Measurements from ENCODE around the gene ADAMTSL3. TPM values are rescaled to one million over a fixed set of nuclear protein-coding genes. Genes with fewer than 3 reads are reported as not detected.

ADAMTSL3 gene
- polyA plus RNA-seq, 1 donor: 8.0 TPM

GRCh38 chr15:83716605-83717004 lies 62.7 kb downstream of the ADAMTSL3 start:
- Histone ChIP-seq H3K36me3 (ENCODE audit: control insufficient read depth, insufficient read depth, low read length) (no peaks in the 10 kb centered on the region), H3K9me3 (ENCODE audit: control insufficient read depth, low read depth, low read length) (no peaks in the 10 kb centered on the region), H3K4me1 (ENCODE audit: control insufficient read depth, insufficient read depth, low read length) (no peaks in the 10 kb centered on the region), H3K27ac (ENCODE audit: low read length) (no peak overlapping the region), H3K27me3 (ENCODE audit: control insufficient read depth, insufficient read depth, low read length) (no peaks in the 10 kb centered on the region), H3K4me3 (ENCODE audit: low read length) (no peak overlapping the region)
- DNase-seq: no peak
- 80% methylated on average over 1 of the region's 3 CpGs for WGBS (ENCODE audit: insufficient coverage, low lambda C conversion rate)

- Histone ChIP-seq H3K4me3 (ENCODE audit: low read length) (no peak overlapping the region), H3K4me1 (ENCODE audit: control insufficient read depth, insufficient read depth, low read length) (no peaks in the 10 kb centered on the region), H3K9me3 (ENCODE audit: control insufficient read depth, low read depth, low read length) (no peaks in the 10 kb centered on the region), H3K27me3 (ENCODE audit: control insufficient read depth, insufficient read depth, low read length) (no peaks in the 10 kb centered on the region), H3K36me3 (ENCODE audit: control insufficient read depth, insufficient read depth, low read length) (no peaks in the 10 kb centered on the region), H3K27ac (ENCODE audit: low read length) (no peak overlapping the region)
- no peak for DNase-seq
These were observed 63.1 kb downstream of the ADAMTSL3 start for GRCh38 chr15:83717010-83717409.

- Histone ChIP-seq H3K4me3 (ENCODE audit: low read length) (no peak overlapping the region), H3K4me1 (ENCODE audit: control insufficient read depth, insufficient read depth, low read length) (no peaks in the 10 kb centered on the region), H3K36me3 (ENCODE audit: control insufficient read depth, insufficient read depth, low read length) (no peaks in the 10 kb centered on the region), H3K27me3 (ENCODE audit: control insufficient read depth, insufficient read depth, low read length) (no peaks in the 10 kb centered on the region), H3K27ac (ENCODE audit: low read length) (no peak overlapping the region), H3K9me3 (ENCODE audit: control insufficient read depth, low read depth, low read length) (no peaks in the 10 kb centered on the region)
- DNase-seq: no peak
- WGBS (ENCODE audit: insufficient coverage, low lambda C conversion rate): no CpG with 5 or more reads among the region's 2 CpGs
These were observed 66.5 kb downstream of the ADAMTSL3 start for GRCh38 chr15:83720468-83720867.

- Histone ChIP-seq H3K4me3 (ENCODE audit: low read length) (no peak overlapping the region), H3K9me3 (ENCODE audit: control insufficient read depth, low read depth, low read length) (no peaks in the 10 kb centered on the region), H3K27me3 (ENCODE audit: control insufficient read depth, insufficient read depth, low read length) (no peaks in the 10 kb centered on the region), H3K4me1 (ENCODE audit: control insufficient read depth, insufficient read depth, low read length) (no peaks in the 10 kb centered on the region), H3K27ac (ENCODE audit: low read length) (no peak overlapping the region), H3K36me3 (ENCODE audit: control insufficient read depth, insufficient read depth, low read length) (no peaks in the 10 kb centered on the region)
- no peak for DNase-seq
These were observed 67.1 kb downstream of the ADAMTSL3 start for GRCh38 chr15:83721031-83721430.

GRCh38 chr15:83721981-83722380 lies 68.1 kb downstream of the ADAMTSL3 start:
- no peak overlapping the region for H3K4me3 ChIP-seq (ENCODE audit: low read length)
- H3K36me3 ChIP-seq (ENCODE audit: control insufficient read depth, insufficient read depth, low read length): no peaks in the 10 kb centered on the region
- no peaks in the 10 kb centered on the region for H3K9me3 ChIP-seq (ENCODE audit: control insufficient read depth, low read depth, low read length)
- H3K27ac ChIP-seq (ENCODE audit: low read length): no peak overlapping the region
- 75% methylated on average over 3 of the region's 3 CpGs for WGBS (ENCODE audit: insufficient coverage, low lambda C conversion rate)
- H3K4me1 ChIP-seq (ENCODE audit: control insufficient read depth, insufficient read depth, low read length): no peaks in the 10 kb centered on the region
- no peak for DNase-seq
- H3K27me3 ChIP-seq (ENCODE audit: control insufficient read depth, insufficient read depth, low read length): no peaks in the 10 kb centered on the region

GRCh38 chr15:83723216-83723615 lies 69.3 kb downstream of the ADAMTSL3 start:
- Histone ChIP-seq H3K27ac (ENCODE audit: low read length) (no peak overlapping the region), H3K9me3 (ENCODE audit: control insufficient read depth, low read depth, low read length) (no peaks in the 10 kb centered on the region), H3K4me1 (ENCODE audit: control insufficient read depth, insufficient read depth, low read length) (no peaks in the 10 kb centered on the region), H3K36me3 (ENCODE audit: control insufficient read depth, insufficient read depth, low read length) (no peaks in the 10 kb centered on the region), H3K27me3 (ENCODE audit: control insufficient read depth, insufficient read depth, low read length) (no peaks in the 10 kb centered on the region), H3K4me3 (ENCODE audit: low read length) (no peak overlapping the region)
- WGBS (ENCODE audit: insufficient coverage, low lambda C conversion rate): no CpG with 5 or more reads among the region's 1 CpG
- no peak for DNase-seq

- DNase-seq: no peak
- H3K27ac ChIP-seq (ENCODE audit: low read length): no peak overlapping the region
- no peaks in the 10 kb centered on the region for H3K4me1 ChIP-seq (ENCODE audit: control insufficient read depth, insufficient read depth, low read length)
- H3K36me3 ChIP-seq (ENCODE audit: control insufficient read depth, insufficient read depth, low read length): no peaks in the 10 kb centered on the region
- WGBS (ENCODE audit: insufficient coverage, low lambda C conversion rate): no CpG with 5 or more reads among the region's 1 CpG
- no peak overlapping the region for H3K4me3 ChIP-seq (ENCODE audit: low read length)
- H3K9me3 ChIP-seq (ENCODE audit: control insufficient read depth, low read depth, low read length): no peaks in the 10 kb centered on the region
- no peaks in the 10 kb centered on the region for H3K27me3 ChIP-seq (ENCODE audit: control insufficient read depth, insufficient read depth, low read length)
These were observed 78.3 kb downstream of the ADAMTSL3 start for GRCh38 chr15:83732196-83732595.

GRCh38 chr15:83732770-83733169 lies 78.8 kb downstream of the ADAMTSL3 start:
- H3K36me3 ChIP-seq (ENCODE audit: control insufficient read depth, insufficient read depth, low read length): no peaks in the 10 kb centered on the region
- no peak for DNase-seq
- no peaks in the 10 kb centered on the region for H3K27me3 ChIP-seq (ENCODE audit: control insufficient read depth, insufficient read depth, low read length)
- 63% methylated on average over 4 of the region's 4 CpGs for WGBS (ENCODE audit: insufficient coverage, low lambda C conversion rate)
- no peak overlapping the region for H3K4me3 ChIP-seq (ENCODE audit: low read length)
- no peaks in the 10 kb centered on the region for H3K9me3 ChIP-seq (ENCODE audit: control insufficient read depth, low read depth, low read length)
- no peaks in the 10 kb centered on the region for H3K4me1 ChIP-seq (ENCODE audit: control insufficient read depth, insufficient read depth, low read length)
- no peak overlapping the region for H3K27ac ChIP-seq (ENCODE audit: low read length)

GRCh38 chr15:83733206-83733605 lies 79.3 kb downstream of the ADAMTSL3 start:
- H3K4me1 ChIP-seq (ENCODE audit: control insufficient read depth, insufficient read depth, low read length): no peaks in the 10 kb centered on the region
- no peak overlapping the region for H3K27ac ChIP-seq (ENCODE audit: low read length)
- H3K4me3 ChIP-seq (ENCODE audit: low read length): no peak overlapping the region
- 100% methylated on average over 1 of the region's 2 CpGs for WGBS (ENCODE audit: insufficient coverage, low lambda C conversion rate)
- no peaks in the 10 kb centered on the region for H3K27me3 ChIP-seq (ENCODE audit: control insufficient read depth, insufficient read depth, low read length)
- no peaks in the 10 kb centered on the region for H3K36me3 ChIP-seq (ENCODE audit: control insufficient read depth, insufficient read depth, low read length)
- DNase-seq: no peak
- no peaks in the 10 kb centered on the region for H3K9me3 ChIP-seq (ENCODE audit: control insufficient read depth, low read depth, low read length)

GRCh38 chr15:83733691-83734090 lies 79.8 kb downstream of the ADAMTSL3 start:
- Histone ChIP-seq H3K4me1 (ENCODE audit: control insufficient read depth, insufficient read depth, low read length) (no peaks in the 10 kb centered on the region), H3K9me3 (ENCODE audit: control insufficient read depth, low read depth, low read length) (no peaks in the 10 kb centered on the region), H3K36me3 (ENCODE audit: control insufficient read depth, insufficient read depth, low read length) (no peaks in the 10 kb centered on the region), H3K27ac (ENCODE audit: low read length) (no peak overlapping the region), H3K4me3 (ENCODE audit: low read length) (no peak overlapping the region), H3K27me3 (ENCODE audit: control insufficient read depth, insufficient read depth, low read length) (no peaks in the 10 kb centered on the region)
- DNase-seq: no peak
- 100% methylated on average over 2 of the region's 5 CpGs for WGBS (ENCODE audit: insufficient coverage, low lambda C conversion rate)

- H3K27ac ChIP-seq (ENCODE audit: low read length): no peak overlapping the region
- H3K27me3 ChIP-seq (ENCODE audit: control insufficient read depth, insufficient read depth, low read length): no peaks in the 10 kb centered on the region
- no peaks in the 10 kb centered on the region for H3K4me1 ChIP-seq (ENCODE audit: control insufficient read depth, insufficient read depth, low read length)
- H3K36me3 ChIP-seq (ENCODE audit: control insufficient read depth, insufficient read depth, low read length): no peaks in the 10 kb centered on the region
- DNase-seq: no peak
- WGBS (ENCODE audit: insufficient coverage, low lambda C conversion rate): no CpG with 5 or more reads among the region's 3 CpGs
- H3K9me3 ChIP-seq (ENCODE audit: control insufficient read depth, low read depth, low read length): no peaks in the 10 kb centered on the region
- no peak overlapping the region for H3K4me3 ChIP-seq (ENCODE audit: low read length)
These were observed 80.6 kb downstream of the ADAMTSL3 start for GRCh38 chr15:83734487-83734886.
